HG03175 (cell line): ENCODE data around the gene HIVEP3.

ENCODE experiments used
- ATAC-seq: cut with Tn5 transposase; IDR thresholded peaks from one replicate; pipeline ENCODE4 v1.9.1; 2021; ENCODE audit warnings: mild to moderate bottlenecking, moderate library complexity; ENCODE audit not compliant: unreplicated experiment

Gene HIVEP3

DNA sequence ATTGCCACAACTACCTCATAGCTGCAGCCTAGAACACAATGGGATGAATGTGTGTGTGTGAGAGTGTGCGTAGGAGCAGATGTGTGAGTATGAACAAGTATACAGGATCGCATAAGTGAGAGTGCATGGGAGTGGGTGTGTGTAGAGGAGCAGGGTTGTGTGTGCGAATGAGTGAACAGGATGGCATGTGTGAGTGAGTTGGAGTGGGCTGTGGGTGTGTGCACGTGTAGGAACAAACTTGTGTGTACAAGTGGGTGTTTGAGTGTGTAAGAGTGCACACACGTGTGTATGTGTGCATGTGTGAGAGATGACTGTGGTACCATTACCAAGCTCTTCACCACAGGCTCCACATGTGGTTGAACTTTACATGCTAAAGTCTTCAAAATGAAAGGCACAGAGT lies 258.8 kb downstream of the HIVEP3 start:
- no peak for ATAC-seq

DNA sequence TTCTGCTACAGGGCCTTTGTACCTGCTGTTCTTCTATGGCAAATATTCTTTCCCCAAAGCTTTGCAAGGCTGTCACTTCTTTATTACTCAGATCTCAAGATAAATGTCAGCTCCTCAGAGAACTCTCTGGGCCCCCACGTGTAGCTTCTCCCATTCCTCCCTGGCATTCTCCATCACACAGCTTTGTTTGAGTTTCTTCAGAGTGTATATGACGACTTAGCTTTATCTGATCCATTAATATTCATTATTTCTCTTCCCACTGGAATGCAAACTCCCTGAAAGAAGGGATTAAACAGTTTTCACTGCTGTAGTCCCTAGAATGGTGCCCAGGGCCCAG lies 259.6 kb downstream of the HIVEP3 start:
- ATAC-seq: no peak

DNA sequence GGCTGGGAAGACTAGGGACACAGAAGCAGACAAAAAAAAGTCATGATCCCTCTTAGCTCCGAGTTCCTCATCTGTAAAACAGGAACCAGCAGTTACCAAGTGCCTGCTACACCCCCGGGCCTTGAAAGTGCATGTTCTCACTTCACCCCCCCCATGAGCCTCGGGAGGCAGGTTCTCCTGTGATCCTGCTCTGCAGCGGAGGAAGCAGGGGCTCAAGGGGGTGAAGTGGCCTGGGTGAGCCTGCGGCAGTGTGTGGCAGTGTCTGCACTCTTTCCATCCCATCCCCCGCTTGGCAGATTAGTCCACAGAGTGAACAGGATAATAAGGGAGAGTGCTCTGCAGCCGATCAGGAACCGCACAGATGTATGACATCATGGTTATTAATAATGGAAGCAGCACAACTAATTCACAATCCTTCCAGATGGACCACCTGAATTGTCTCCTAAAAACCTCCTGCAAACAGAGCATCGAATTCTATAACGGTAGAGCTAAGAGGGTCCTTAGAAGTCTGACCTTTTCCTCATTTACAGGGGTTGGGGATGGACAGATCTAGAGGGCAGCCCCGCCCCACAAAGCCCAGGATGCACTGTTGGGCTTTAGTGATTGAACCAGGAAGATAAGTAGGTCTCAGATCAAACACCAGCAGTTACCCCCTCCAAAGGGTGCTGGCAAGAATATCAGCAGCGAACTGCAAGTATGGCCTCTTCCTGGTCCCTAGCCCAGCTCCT lies 260.1 kb downstream of the HIVEP3 start:
- ATAC-seq: no peak

DNA sequence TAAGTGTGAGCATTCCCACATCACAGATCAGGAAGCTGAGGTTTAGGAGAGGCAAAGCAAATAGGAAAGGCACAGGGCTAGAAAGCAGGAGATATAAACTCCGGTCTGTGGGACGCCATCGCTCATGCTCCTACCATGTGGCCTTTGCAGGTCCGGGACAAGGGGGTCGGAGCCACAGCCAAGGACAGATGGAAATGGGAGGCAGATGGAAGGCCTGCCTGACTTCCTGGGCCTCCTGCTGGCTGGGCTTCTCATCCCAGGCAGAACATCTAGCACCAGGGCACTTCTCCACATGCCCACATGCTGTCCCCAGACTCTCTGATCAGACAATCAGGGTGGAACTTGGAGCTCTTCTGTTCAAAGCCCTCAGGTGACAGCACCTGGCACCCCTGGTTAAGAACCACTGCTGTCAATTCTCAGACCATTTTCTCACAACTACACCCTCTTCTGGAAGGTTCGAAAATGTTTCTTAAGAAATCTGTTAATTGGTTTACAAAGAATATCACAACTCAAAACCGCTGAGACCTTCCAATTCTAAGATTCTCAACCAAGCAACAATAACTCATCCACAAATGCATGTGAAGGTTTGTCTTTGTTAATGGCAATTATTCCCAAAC lies 260.9 kb downstream of the HIVEP3 start:
- no peak for ATAC-seq

DNA sequence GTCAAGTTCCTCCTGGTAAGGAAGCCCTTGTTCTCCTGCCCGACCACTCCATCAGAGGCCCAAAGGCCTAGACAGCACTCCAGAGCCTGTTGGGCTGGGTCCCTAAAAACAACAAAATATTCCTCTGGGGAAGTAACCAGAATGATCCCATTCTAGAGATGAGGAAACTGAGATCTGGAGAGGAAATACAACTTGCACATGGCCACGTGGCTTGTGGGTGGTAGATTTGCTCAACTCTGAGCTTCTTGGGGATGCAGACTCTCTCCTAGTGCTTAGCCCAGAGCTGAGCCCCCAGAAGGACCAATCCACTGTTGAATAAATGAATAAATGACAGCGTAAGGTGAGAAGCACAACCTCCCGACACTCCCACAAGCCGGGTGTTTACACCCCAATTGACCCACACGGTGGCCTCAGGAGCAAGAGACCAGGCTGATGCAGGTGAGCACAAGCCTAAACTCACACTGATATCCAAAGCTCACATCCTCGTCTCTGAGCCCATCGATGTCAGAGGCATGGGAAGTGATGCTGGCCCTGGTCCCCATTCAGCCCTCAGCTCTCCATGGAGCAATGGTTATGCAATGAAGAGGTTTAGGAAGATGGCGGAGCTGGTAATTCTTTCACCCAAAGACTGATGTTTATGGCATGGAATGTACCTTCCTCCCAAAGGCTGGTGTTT lies 261.8 kb downstream of the HIVEP3 start:
- no peak for ATAC-seq

DNA sequence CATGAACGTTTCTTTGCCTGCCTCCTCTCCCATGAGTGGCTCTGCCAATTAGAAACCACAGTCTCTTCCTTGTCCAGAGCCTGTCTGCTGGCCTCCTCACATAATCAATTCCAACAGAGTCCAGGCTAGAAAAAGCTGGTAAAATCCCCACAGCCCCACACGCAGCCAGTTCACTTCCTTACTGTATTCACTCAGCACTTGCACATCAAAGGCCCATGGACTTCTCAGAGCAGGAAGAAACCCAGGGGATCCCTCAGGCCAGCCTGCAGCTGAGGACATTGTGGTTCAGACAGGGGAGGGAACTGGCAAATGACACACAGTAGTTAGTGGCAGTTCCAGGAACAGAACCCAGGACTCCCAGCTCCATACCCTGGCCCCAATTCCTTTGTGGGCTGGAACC lies 262.7 kb downstream of the HIVEP3 start:
- no peak for ATAC-seq

DNA sequence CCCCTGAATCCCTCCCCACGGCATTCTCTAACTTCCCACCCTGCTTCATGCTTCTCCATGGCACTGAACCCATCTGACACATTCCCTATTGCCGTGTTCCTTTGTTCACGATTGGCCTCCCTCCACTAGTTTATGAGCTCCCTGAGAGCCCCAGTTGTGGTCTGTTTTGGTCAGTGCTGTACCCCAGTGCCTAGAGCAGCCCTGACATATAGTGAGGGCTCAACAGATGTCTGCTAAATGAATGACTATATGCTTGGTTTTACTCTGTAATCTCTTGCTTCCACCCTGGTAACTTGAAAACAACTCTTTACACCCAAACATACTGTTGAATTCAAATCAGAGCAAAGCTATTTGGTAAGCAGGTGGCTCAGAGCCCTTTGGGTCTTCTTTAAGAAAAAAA lies 263.1 kb downstream of the HIVEP3 start:
- ATAC-seq: no peak

DNA sequence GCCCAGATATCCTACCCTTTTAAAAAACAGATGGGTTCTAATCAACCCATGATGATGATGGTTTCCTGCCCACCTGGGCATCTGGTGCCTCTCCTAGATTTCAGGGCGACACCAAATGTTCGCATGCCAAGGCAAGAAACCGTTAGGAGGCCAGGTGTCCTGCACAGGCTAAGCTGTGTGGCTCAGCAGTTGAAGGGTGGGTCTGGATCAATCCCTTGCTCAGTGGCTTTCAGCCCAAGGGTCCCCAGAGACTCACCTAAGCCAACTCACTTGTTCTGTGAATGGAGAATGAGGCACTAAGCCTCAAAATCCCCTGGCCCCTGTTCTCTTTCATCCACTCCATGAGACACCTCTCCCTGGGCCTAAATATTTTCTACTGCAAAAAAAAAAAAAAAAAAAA lies 265.1 kb downstream of the HIVEP3 start:
- no peak for ATAC-seq

DNA sequence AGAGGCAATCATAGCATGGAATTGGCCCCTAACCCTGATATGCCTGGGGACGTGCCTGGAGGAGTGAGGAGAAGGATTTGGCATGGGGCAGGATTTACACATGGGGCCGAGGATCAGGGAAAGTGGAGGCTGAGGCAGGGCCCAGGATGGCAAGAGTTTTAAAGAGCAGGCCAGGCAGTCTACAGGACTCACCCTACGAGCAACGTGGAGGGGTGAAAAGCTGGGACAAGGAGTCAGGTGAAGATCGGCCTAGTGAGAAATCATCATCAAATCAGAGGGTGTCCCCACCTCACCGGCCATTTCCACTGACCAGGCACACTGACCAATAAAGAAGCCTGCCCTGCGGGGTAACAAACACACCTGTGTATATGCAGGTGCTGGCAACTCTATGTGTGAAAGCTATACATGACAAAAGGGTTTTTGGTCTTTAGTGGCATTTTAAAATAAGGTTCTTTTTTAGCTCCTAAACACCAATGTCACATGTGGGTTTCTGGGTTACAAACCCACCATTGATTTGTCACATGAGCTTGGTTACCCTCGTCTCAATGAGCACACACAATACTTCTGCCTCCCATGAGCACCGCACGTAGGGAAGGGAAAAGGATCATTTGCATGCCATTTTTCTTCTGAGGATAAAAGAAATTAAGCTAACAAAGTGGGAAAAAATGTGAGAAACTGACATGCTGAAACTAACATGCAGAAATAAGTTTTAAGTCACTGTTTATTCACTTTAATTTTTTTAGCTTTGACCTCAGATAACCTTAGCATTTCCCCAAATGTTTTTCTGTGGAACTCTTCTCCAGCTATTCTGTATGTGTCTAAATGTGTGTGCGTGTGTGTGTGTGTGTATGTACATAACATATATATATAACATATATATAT lies 266.1 kb downstream of the HIVEP3 start:
- ATAC-seq: no peak

DNA sequence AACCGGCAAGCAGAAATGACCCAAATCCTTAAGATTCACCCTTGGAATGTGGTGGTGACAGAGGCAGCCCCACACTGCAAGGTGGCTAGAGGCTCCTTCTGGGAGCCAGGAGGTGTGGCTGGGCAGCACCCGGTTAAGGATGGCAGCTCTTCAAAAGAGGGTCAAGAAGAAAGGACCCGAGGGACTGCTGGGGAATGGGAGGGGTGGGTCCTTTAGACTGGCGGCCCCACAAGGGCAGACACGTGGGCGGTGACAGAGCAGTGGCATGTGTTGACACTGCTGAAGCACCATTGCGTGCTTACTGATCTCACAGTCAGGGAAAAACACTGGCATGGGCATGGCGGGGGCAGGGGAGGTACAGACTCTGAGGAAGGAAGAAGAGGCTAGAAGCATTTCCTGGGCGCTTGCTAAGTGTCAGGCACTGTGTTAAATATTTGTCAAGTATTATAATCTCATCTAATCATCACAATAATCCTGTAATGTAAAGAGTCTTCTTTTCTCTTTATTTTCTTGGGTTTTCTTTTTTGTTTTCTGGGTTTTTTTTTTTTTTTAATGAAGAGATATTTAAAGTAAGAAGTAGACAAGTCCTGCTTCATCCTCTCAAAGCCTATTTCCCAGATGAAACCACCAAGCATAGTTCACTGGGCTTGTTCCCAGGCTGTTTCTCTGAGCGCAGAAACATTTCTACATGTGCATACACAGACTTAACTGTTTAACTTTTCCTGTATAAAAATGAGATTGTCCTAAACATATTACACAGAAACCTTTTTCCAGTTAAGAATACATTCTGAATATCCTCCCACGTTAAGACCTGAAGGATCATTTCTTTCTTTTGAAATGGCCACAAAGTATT lies 268.5 kb downstream of the HIVEP3 start:
- no peak for ATAC-seq

DNA sequence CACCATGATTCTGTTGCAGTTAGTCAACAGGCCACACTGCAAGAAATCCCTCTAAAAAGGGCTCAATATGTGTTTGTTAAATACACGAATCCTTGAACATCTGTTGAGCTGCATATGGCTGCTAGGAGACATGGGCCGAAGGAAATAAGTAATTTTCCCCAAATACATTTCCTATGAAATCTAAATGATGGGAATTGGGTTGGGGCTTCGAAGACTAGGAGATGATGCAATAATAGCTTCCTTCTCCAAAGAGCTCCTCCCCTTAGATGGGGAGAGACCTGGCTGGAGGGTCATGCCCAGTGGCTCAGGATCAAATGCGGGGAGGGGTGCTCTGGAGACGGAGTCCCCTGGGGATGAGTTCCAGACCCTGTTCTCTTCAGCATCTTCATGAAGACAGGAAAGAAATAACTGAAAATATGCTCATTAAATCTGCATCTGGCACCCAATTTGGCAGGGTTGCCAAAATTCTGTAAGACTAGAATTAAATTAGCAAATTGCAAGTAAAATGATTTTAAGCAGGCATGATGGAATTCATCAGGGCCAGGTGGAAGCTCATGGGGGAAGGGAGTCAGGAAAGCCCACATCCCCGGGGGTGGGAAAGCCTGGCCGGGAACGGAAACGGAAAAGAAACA lies 269.2 kb downstream of the HIVEP3 start:
- no peak for ATAC-seq

DNA sequence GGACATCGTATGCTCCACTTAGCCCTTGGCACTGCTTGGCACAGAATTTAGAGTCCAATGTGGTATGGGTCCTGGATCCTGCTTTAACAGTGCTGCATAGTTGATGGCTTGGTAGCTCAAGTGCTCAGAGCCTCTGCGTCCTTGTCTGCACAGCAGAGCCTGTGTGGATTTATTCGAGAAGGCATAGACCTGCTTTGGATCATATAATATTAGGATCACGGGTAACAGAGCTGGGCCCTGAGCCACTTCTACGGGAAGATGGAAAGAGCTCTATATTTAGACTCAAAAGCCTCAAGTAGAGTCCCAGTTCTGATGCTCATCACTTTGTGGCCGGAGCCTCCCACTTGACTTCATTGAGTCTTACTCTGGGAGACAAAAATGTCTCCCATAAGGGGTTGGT lies 269.9 kb downstream of the HIVEP3 start:
- no peak for ATAC-seq

DNA sequence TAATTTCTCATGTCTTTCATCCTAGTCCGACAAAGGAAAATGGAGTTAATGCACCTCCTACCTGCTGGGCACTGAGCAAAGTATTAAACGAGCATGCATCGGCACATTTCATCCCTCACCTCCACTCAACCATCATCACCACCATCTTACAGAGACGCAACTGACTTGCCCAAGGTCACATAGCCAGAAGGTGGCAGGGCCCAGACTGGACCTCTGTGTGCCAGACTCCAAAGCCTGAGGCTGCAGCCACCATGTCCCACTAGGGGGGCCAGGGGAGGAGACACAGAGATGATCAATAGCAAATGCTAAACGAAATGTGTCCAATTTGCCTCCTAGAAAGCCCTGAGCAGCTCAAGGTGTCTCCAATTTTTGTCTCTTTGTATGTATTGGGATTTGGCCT lies 270.5 kb downstream of the HIVEP3 start:
- ATAC-seq: no peak

DNA sequence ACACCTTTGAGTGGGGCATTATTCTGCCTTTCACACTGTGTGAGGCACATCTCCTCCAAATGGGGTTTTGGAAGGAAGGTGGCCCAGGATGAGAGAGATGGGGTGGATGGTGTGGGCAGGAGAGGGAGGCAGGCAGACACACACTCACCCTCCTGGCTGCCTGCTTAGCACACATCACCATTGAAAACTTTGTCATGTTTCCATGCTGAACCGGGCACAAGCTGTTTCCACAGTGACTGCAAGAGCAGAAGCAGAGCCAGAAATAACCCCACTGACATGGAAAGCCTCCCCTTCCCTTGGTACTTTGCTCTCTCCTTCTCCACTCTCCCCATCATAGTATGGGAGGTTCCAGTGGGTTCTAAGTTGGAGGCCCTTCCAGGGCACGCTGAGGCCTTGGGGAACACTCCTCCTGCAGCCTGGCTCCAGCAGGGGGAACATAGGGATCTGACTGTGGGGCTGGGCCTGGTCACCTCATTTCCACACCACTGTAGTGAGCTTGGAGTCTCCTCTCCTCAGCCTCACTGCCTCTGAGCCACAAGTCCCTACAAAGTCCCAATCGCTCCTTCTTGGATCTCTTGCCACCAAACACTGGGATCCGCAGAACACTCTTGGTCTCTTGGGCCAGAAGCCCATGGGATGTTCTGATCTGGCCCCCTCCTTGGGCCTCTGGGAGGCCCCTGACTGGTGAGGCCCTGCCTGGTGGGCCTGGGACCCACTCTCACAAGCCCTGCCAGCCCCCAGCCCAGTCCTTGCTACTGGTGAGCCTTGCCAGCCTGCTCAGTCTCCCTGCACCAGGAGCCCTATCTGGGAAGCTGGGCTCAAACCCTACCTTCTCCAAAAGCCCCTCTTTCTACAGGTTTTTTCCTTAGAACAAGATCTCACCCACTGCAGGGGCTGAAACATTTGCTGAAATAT lies 271.2 kb downstream of the HIVEP3 start:
- ATAC-seq: no peak

DNA sequence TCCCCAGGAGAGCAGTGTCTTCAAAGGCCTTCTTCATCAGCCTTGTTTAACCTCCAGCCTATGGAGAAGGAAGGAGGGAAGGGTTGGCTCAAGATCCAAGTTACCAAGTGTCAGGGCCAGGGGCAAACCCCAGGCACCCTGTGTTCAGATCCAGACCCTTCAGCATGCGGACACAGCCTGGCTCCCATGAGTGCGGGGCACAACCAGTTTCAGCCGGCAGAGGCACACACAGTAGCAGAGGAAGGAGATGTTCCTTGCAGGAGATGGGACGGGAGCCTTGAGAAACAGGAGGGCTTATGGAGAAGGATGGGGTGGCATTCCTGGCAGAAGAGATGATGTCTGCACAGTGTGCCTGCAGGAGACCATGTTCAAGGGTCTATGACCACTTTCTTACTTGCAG lies 272.5 kb downstream of the HIVEP3 start:
- no peak for ATAC-seq

DNA sequence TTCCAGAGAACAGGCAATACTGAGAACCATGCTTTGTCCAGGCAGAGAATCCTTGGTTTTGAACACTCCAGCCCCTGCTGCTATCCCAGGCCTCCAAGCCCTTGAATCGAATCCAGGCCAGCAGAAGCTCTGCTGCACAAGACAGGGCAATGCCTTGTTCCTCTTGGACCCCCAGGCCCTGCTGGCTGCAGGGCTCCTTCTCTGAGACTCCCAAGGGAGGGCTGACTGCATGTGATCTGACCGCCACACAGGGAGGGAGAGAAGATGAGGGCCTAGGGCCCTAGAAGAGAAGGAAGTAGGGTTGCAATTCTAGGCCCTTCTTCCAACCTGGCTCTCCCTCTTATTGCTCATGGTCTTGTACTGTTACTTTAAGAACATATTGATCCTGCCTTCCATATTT lies 273.7 kb downstream of the HIVEP3 start:
- no peak for ATAC-seq

DNA sequence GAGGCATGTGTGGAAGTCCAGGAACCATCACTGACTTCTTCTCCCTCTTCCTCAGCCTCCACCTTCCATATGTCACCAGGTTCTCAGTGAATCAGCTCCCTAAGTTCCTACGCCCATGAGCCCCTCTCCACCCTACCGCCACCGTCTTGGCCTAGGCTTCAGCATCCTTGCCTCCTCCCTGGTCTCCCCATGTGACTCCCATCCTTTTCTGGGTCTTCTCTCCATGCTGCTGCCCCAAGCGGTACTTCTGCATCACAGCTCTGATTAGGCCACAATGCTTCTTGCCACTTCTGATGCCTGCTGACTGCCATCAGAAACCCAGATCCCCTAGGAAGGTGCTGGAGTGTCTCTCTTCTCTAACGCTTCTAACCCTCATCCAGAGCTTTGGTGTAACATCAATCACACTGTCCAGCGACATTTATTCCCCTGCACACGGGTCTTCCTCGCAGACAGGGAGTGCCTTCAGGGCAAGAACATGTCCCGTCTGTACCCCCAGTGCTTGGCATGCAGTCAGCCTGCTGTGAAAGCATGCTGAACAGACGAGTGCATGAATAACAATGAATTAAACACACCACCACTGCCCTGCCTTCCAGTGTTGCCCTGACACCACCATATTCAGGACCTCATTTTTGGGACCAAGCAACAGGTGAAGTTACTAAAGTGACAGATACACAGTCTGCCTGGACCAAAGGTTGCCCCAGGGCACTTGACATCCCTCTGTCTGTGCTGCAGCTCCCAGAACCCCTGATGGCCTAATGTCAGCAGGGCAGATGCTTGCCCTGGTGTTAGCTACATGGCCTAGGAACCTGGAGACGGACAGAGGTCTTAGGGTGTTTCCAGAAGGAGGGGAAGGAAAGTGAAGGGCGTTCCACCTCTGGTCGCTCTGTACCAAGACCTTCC lies 275.6 kb downstream of the HIVEP3 start:
- no peak for ATAC-seq

DNA sequence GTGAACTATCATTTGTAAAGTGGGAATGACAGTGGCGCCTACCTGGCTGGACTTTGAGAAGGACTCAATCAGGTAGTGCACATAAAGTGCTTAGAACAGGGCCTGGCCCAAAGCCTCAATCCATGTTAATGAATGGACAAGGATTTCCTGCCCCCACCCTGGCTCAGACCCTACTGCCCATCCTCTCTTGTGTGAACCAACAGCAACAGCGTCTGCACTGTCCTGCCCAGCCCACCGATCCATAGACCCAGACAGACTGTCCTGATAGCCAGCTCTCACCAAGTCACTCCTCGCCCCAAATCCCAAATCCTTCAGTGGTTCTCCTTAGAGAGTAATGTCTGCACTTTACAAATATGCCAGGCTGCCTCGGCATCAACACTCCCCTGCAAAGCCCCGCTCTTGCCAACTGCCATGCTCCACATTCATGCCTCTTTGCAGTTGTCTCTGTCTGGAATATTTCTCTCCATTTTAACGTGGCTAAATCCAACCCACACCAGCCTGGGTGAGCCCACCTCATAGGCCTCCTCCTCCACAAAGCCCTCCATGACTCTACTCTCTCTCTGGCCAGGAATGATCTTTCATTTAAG lies 276.7 kb downstream of the HIVEP3 start:
- ATAC-seq: no peak
